GM19455 (cell line): ENCODE results near the gene STK39.
"Not testable (repeated sequence)": the region's sequence is repeated elsewhere in the genome, so short reads cannot be mapped to it uniquely, and the experiment has no call there.

Experiments
- ATAC-seq: cut with Tn5 transposase; IDR thresholded peaks from one replicate; pipeline ENCODE4 v1.9.1; 2021; ENCODE audit not compliant: unreplicated experiment

STK39 gene

GRCh38 chr2:168105127-168105683, 142.2 kb downstream of the STK39 start:
- no peak for ATAC-seq

DNA sequence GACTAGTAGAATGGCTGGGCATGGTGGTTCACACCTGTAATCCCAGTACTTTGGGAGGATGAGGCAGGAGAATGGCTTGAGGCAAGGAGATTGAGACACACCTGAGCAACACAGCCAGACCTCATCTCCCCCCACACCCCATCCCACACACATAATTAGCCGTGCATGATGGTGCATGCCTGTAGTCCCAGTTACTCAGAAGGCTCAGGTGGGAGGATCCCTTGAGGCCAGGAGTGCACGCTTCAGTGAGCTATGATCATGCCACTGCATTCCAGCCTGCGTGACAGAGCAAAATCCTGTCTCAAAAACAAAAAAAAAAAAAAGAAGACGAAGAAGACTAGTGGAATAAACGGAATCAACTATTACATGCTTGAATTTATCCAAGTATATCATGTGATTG, 150.0 kb downstream of the STK39 start:
- no peak for ATAC-seq

GRCh38 chr2:168096158-168096557, 151.2 kb downstream of the STK39 start:
- ATAC-seq: no peak

GRCh38 chr2:168091986-168092385, 155.4 kb downstream of the STK39 start:
- no peak for ATAC-seq

DNA sequence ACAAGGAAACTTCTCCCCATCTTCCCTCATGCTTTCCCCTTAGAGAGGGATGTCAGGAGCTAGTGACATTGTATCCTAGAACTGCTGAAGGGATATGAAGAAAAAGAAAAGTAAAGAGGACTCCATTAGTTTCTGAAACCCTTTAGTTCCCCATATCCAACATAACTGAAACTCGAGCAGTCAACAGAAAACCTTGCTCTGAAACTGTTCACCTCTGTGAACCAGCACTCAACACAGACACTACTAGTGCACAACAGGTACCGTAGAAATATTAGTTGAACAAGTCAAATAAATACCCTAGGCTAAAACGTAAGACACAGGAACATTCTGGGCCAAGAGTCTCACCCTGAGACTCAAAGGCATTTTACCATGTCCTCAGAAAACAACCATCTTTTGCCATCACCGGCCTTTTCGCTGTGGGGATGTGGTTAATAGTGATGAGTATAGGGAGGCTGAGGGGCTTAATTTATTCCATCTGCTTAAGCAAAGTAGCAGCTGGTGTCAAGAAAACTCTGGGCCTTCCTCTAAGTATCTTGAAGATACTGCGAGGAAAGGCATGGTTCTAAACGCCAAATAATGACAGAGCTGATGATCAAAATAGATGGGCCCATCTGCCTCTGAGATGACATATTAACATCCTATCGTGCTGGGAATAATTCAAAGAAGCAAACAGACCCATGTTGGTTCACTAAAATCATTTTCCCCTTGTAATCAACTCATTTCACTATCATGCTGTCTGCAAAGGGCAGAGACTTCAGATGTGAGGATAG, 156.8 kb downstream of the STK39 start:
- ATAC-seq: peak; percentile 79

DNA sequence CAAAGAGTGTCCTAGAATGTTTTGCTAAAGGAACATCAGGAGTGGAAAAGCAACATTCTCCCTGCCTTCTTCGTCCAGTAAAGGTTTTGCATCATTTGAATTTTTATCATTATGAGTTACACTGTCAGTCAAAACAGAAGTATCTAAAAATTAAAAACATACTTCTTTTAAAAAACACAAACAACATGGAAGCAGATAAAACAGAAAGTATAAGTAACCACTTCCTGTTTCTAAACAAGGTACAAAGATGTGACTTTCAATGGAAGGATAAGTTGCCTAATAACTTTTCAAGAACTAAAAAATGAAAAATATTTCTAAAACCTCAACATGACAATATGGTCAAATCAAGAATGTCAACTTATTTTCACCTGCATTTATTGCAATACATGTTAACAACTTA, 158.2 kb downstream of the STK39 start:
- no peak for ATAC-seq

GRCh38 chr2:168087401-168087800, 160.0 kb downstream of the STK39 start:
- ATAC-seq: no peak

GRCh38 chr2:168086851-168087250, 160.5 kb downstream of the STK39 start:
- no peak for ATAC-seq

GRCh38 chr2:168085801-168086361, 161.5 kb downstream of the STK39 start:
- ATAC-seq: no peak

DNA sequence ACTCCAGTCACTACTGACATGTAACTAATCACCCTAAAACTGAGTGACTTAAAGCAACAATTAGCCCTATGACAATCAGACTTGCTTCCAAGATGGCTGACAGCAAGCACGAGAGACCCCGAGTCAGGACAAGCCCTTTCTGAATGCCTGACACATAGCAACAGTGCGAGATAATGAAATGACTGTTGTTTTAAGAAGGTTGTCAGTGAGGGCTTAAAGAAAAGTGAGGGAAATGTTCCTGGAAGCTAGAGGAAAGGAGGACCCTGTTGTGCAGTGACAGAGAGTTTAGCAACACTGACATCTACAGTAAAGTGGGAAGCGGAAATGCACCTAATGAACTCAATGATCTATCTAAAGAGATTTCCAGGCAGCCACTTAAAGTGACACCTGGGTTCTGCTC, 163.1 kb downstream of the STK39 start:
- ATAC-seq: no peak

DNA sequence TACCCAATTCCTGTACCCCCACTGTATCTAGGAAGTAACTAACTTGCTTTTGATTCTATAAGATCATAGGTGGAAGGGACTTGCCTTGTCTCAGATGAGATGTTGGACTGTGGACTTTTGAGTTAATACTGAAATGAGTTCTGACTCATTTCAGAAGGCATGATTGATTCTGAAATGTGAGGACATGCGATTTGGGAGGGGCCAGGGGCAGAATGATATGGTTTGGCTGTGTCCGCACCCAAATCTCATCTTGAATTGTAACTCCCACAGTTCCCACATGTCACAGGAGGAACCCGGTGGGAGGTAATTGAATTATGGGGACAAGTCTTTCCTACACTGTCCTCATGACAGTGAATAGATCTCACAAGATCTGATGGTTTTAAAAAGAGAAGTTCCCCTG, 165.9 kb downstream of the STK39 start:
- ATAC-seq: not testable (repeated sequence)

- ATAC-seq: no peak
These were observed 168.2 kb downstream of the STK39 start for GRCh38 chr2:168079236-168079635.

- ATAC-seq: no peak
These were observed 170.7 kb downstream of the STK39 start for GRCh38 chr2:168076731-168077130.

GRCh38 chr2:168075446-168075845, 171.9 kb downstream of the STK39 start:
- ATAC-seq: no peak

GRCh38 chr2:168072626-168073303, 174.6 kb downstream of the STK39 start:
- ATAC-seq: no peak

DNA sequence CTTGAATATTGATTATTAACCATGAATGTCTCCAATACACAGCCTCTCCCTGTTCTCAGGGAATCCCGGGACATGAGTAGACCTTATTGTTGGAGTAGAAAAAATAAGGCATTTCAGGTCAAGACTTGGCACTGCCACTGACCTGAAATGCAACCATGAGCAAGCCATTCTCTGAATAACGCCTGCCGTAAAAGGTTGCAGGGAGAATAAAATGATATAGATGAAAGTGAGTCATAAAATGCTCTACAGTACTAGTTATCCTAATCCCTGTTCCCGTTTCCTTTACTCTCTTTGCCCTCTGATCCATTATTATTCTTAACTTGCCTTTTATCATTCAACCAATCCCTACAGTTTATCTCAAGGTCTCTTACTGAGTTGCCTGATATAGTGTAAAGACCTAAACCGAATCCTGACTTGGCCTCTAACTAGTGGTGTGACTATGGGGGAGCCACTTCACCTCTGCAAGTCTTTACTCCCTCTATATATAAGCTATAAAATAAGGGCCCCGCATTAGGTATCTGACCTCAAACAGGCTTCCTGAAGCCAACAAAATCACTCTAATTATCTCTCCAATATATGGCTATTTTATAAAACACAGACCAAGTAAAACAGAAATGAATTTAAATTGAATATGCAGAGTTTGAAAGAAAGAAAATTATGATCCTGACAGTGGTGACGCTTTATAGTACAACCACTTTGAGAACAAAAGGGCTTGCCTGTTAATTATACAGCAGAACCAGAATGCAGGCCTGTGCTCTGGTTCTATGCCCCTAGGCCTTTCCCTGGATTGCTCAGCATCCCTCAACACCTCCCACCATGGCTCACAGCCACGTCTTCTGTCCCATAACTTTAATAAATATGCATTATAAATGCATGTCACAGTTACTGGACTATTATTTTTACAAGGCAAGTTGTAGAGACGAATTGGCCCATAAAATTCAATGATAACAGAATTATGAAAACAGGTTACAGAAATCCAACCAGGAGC, 183.1 kb downstream of the STK39 start:
- ATAC-seq: no peak

DNA sequence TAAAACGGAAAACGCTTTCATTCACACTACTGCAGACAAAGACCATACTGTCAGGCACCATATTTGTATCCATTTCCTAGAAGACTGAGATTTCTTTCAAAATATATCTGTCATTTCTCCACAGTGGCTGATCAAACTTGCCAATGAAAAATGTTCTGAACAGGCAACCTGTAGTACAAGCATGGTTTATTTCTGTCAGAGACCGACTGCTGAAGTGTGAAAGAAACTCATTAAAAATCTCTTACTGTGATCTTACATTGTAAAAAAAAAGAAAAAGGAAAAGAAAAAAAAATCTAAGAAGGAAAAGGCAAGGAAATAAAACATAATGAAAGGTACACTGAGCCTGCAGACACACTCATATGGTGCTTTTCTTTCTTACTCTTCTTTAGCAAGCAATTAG, 184.5 kb downstream of the STK39 start:
- no peak for ATAC-seq

- no peak for ATAC-seq
These were observed 185.3 kb downstream of the STK39 start for GRCh38 chr2:168062054-168062453.

GRCh38 chr2:168060986-168061750, 186.2 kb downstream of the STK39 start:
- no peak for ATAC-seq

DNA sequence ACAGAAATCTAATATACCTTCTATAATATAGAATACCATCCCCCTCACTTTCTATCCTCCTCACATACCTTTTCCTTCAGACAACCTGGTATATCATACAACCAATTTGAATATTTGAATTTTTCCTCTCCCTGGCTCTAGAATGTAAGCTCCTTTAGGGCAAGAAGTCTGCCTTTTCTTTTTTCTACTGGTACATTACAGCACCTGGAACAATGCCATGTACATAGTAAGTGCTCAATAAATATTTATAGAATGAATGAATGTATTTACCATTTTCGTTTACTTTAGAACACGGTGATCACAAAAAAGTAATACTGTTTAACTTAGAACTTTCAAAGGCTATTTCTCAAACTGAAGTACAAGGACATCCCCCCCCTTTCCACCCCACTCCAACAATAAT, 187.6 kb downstream of the STK39 start:
- ATAC-seq: no peak
